Activated naive CD4-positive, alpha-beta T cell treated with anti-CD3 and anti-CD28 coated beads, Interleukin-2, amount 10 ng/mL, durations not matched to agents 5 hours and 36 hours (primary cell): ENCODE results near the gene ACP5. TPM values are rescaled to one million over a fixed set of nuclear protein-coding genes. Genes with fewer than 3 reads are reported as not detected.

Source experiments
- total RNA-seq, 2 experiments: library from RNA; stranded (reverse); gene quantifications; one replicate each; pipeline ENCODE4 v1.2.3, GENCODE V29; 2021

The ACP5 gene
- total RNA-seq: 10 to 100 TPM; 24.9 to 27.7 TPM

DNA sequence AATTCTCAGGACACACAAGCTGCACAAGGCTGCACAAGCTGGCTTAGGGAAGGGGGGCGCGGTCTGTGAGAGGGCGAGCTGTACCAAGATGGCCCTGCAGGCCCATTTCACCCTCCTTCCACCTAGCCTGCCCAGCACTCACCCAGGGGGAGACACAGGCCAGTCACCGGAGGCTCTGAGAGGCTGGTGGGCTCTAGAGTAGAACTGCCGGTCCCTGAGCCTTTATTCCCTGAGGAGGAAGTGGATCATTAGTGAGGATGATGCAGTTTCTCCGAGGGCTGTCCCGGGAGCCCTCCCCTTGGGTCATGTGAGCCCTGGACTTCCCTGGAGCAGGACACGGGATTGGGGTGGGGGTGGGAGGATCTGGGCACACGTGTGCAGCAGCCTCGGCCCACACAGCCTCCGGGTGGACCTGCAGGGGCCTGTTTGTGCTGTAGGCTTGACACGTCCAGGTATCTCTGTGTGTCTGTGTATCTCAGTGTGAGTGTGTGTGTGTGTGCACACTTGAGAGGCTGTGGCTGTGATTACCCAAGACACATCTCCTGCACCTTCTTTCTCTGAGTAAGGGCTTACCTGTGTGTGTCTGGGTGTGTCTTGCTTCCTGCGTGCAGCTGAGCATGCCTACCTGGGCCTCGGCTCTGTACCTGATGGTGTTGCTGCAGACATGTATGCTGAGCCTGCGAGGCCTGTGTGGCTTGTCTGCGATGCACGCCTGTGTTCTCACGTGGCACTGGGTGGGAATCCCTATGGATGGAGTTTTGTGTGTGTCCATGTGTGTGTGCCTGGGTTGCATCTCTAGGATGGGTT lies at the start of gene ACP5:
TSS of gene ACP5 (minus strand) at position 195 of the 807 bp plus-strand sequence. CDS start 328 bp downstream, outside the sequence.

DNA sequence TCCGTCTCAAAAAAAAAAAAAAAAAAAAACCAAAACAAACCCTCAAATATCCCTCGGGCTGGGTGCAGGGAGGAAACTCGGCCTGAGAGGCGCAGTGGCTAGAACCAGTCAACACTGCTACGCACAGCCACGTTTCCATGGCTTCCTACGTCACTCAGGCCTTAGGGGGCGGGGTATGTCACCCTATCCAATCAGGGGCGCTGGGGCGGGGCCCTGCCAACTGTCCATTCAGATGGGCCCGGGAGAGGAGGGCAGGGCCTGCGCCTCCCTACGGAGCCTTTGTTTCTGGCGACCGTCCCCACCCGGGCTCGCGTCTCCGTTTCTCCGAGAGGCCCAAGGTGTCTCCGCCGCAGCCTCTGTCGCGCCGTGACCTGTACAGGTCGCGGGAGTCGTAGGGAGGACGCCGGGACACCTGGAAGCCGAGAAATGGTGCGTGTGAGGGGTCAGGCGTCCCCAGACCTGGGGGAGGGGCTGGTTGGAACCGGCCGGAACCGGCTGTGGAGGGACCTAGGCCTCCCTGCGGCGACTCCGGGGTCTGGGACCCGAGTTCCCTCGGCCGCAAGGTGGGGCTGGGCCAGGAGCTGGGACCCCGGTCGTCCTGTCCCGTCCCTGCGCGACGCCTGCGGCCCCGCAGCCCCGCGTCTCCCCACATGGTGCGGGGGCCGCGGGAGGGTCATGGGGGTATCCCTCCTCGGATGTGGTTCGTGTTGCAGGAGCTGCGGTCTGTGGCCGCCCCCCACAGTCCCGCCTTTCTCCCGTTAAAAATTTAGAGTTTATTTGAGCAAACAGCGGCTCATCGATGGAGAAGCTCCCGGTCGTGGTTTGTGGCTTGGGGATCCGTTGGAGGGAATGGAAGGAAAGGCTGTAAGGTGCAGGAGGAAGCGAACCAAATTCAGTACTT lies 20.0 kb upstream of the ACP5 start, which contains the start of gene ZNF627:
TSS of gene ZNF627 (plus strand) at position 282 of the 901 bp plus-strand sequence. CDS start at position 427, 145 bp downstream.

DNA sequence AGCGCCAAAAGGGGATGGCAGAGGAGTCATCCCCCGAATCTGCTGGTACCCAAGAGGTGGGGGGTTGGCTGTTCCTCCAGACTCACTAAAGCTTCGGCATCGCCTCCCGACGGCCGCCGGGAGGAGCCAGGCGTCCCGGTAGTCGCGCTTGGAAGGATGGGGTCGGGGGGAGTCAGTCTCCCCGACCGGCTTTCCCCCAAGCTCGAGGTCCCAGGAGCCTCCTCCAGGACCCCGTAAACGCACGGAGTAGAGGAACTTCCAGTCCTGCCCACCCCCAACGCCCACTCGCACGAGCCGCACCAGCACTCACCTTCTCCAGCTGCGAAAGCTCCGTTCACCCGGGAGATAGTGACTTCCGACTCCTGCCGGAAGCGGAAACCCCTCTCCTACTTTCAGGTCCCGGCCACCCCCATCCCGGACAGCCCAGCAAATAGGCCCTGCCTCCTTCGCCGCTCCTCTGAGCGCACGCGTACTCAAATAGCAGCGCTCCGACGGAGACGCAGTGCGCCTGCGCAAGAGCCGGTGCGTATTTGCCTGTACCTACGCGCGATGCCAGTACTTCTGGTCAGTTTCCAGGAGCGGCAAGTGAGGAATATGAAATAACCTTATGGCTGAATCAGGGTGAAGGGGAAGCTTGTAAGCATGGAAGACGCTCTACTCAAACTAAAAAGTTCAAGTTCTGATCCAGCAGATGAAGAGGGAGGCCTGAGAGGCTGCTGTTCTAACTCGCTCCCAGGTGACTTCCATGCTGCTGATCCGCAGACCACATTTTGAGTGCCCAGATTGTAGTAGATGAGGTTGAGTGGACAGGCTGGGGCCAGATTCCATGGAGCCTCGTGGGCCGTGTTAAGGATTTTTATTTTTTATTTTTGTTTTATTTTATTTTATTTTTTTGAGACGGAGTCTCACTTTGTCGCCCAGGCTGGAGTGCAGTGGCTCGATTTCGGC lies 18.3 kb downstream of the ACP5 start, which contains the start of gene ELOF1:
TSS of gene ELOF1 (minus strand) at position 350 of the 948 bp plus-strand sequence. CDS start 4,883 bp downstream, outside the sequence.

DNA sequence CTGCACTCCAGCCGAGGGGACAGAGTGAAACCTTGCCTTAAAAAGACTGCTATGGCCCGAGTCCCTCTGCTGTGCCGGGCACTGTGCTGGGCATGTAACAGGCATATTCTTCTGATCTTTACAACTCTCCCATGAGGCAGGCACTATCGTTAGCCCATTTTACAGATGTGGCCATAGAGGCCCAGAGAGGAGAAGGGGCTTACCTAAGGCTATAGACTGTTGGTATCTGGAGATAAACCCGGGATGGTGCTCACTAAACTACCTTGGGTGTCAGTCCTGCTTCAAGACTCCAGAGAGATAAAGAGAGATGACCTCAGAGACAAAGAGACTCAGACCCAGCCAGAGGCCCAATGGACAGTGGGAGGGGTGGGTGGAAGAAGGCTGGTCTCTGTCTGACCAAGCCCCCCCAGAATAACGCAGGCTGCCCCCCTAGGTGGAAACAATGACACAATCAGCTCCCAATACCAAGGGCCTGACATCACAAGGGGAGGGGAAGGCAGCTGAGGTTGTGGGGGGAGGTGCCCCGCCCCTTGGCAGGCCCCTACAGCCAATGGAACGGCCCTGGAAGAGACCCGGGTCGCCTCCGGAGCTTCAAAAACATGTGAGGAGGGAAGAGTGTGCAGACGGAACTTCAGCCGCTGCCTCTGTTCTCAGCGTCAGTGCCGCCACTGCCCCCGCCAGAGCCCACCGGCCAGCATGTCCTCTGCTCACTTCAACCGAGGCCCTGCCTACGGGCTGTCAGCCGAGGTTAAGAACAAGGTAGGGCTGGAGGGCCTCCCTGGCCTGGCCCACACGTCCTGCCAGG lies 39.0 kb downstream of the ACP5 start, which contains the start of gene CNN1:
TSS of gene CNN1 (plus strand) at position 620 of the 805 bp plus-strand sequence. CDS start at position 697, 77 bp downstream.

DNA sequence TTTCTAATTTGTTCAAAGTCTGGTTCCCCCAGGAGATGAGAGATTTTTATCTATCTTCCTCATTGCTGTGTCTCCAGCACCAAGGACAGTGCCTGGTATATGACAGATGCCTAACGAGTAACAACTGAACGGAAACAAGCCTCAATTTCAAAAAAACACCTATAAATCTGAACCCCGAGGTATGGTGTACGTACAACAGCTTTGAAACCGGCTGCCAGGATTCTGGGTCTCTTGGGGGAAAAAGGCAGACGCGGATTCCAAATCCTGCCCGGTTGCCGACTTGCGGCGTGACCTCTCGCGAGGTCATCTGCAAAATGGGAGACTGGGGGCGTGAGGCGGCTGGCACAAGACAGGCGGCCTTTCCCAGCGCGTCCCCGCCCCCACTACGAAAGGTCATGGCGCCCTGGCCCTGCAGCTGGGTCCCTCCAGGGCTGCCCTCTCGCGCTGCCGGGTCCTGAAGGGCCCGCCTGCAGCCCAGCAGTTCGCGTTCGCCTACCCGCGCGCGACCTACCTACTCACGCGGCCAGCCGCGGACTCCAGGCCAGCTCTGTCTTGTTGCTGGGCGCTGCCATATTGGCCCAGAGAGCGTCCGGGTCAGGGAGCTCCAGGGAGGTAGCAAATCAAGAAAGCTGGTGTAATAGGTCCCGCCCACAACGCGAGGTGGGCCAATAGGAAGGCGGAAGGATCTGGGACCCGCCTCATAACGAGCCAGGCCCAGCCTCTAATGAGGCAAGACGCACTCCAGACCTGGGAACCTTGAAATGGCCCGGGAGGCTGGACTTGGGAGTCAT lies 48.7 kb downstream of the ACP5 start, which contains the start of gene ECSIT:
TSS of gene ECSIT (minus strand) at position 584 of the 791 bp plus-strand sequence. CDS start 9,964 bp downstream, outside the sequence.

Other genes with a start within 250 kb of the ACP5 start
- gene RAB3D, start 238.0 kb downstream of the ACP5 start, total RNA-seq: 1 to 10 TPM; 6.4 to 7.0 TPM
- gene TMEM205, start 231.4 kb downstream of the ACP5 start, total RNA-seq: 10 to 100 TPM; 25.2 to 25.4 TPM
- gene CCDC159, start 231.1 kb downstream of the ACP5 start, total RNA-seq: 10 to 100 TPM; 21.4 to 22.4 TPM
- 1 to 10 TPM; 1.6 to 2.6 TPM for gene PLPPR2, start 222.2 kb downstream of the ACP5 start, total RNA-seq
- gene SWSAP1, start 203.0 kb downstream of the ACP5 start, total RNA-seq: 1 to 10 TPM; 3.7 to 4.3 TPM
- 1 to 10 TPM; 5.8 to 6.1 TPM for gene EPOR, start 193.3 kb downstream of the ACP5 start, total RNA-seq
- not detected for gene RGL3, start 158.3 kb downstream of the ACP5 start, total RNA-seq
- gene ODAD3, start 142.5 kb downstream of the ACP5 start, total RNA-seq: not detected
- gene PRKCSH, start 142.0 kb downstream of the ACP5 start, total RNA-seq: 100 to 1,000 TPM; 324 to 337 TPM
- gene ELAVL3, start 96.6 kb downstream of the ACP5 start, total RNA-seq: under 1 TPM in 1 of 2 experiments, not detected in 1; 0.58 TPM
- 10 to 100 TPM; 20.6 to 20.8 TPM for gene ZNF653, start 71.8 kb downstream of the ACP5 start, total RNA-seq
- 10 to 100 TPM; 23.5 TPM for gene ECSIT, start 48.5 kb downstream of the ACP5 start, total RNA-seq
- gene CNN1, start 38.8 kb downstream of the ACP5 start, total RNA-seq: not detected
- 10 to 100 TPM; 43.0 to 45.9 TPM for gene ELOF1, start 18.4 kb downstream of the ACP5 start, total RNA-seq
- gene ZNF627, start 19.8 kb upstream of the ACP5 start, total RNA-seq: 1 to 10 TPM; 5.6 to 5.7 TPM
- 1 to 10 TPM; 4.8 to 5.2 TPM for gene ZNF823, start 161.3 kb upstream of the ACP5 start, total RNA-seq
- 1 to 10 TPM; 7.4 TPM for gene ZNF441, start 189.4 kb upstream of the ACP5 start, total RNA-seq
- gene ZNF491, start 220.9 kb upstream of the ACP5 start, total RNA-seq: 1 to 10 TPM; 1.8 TPM
- 10 to 100 TPM; 15.7 to 16.5 TPM for gene ZNF440, start 236.6 kb upstream of the ACP5 start, total RNA-seq